Activated CD4-positive, alpha-beta T cell treated with anti-CD3 and anti-CD28 coated beads, Interleukin-2, amount 10 ng/mL, durations not matched to agents 24 days and 14 days (primary cell): ENCODE measurements around the gene ARAP3. TPM values are rescaled to one million over a fixed set of nuclear protein-coding genes. Genes with fewer than 3 reads are reported as not detected.
A peak's percentile ranks its signal among the peaks of the same experiment; 100 is the strongest.

Experiments
- DNase-seq: peaks from one replicate; pipeline ENCODE4 v3.0.0; 2022
- H3K27ac Mint-ChIP-seq: one replicate; pipeline ENCODE4 v1.8.0; 2022; ENCODE audit warnings: mild to moderate bottlenecking, mixed read lengths
- H3K27me3 Mint-ChIP-seq: one replicate; pipeline ENCODE4 v1.8.0; 2022; ENCODE audit warnings: mixed read lengths
- H3K36me3 Mint-ChIP-seq: one replicate; pipeline ENCODE4 v1.8.0; 2022; ENCODE audit warnings: low read depth, mild to moderate bottlenecking, mixed read lengths
- H3K4me1 Mint-ChIP-seq: one replicate; pipeline ENCODE4 v1.8.0; 2021; ENCODE audit warnings: mixed read lengths
- H3K4me3 Mint-ChIP-seq: one replicate; pipeline ENCODE4 v1.8.0; 2022; ENCODE audit warnings: mild to moderate bottlenecking, moderate library complexity, mixed read lengths
- H3K9me3 Mint-ChIP-seq: one replicate; pipeline ENCODE4 v1.8.0; 2021; ENCODE audit warnings: mixed read lengths
- intact Hi-C: fragments of 100-400 bp; cut with micrococcal nuclease; formaldehyde crosslinking; loops from one replicate; pipeline ENCODE4 v1.15.1; 2023
- total RNA-seq: library from RNA; stranded (reverse); gene quantifications from 2 replicates; pipeline ENCODE4 v1.2.3, GENCODE V29; 2022

Gene ARAP3
- total RNA-seq, 1 donor from 2014 or later: 10.9 TPM

DNA sequence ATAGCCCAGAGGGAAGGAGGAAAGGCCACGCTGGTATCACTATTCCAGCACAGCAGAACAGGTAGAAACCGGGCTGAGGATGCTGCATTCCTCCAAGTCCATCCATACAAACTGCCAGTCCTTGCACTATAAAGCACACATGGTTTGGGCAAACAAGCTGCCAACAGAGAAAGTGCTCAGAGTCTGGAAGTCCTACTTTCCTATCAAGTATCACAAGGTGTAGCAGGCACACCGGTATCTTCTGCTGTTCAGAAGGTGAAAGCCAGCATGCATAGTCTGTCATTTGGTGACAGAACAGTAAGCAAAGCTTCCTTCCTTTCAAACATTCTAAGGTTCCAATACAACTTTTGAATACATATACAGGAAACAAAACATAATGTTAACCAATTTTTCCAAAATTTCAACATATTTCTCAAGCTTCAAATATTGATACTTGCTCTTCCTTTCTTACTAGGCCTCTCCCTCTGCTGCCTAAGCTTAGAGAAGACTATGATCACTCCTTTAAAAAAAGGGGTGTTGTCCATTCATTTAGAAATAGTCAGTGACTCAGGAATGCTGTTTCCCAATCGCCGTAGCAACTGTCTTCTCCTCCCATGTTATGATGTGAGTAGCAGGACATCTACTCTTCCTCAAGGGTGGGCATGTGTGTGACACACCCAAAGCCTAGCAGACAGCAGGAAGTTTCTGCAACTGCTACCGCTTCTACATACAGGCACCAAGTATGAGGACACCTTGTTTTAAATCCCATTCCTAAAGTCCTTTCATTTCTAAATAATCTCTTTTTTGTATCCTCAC lies 77.9 kb downstream of the ARAP3 start:
- DNase-seq: peak; percentile 72
- peak overlapping the region; percentile 70 for H3K4me3 Mint-ChIP-seq
- no peaks in the 10 kb centered on the region for H3K9me3 Mint-ChIP-seq
- peak overlapping the region; percentile 77 for H3K27ac Mint-ChIP-seq
- peaks cover 71% of the 10 kb centered on the region for H3K4me1 Mint-ChIP-seq
- peaks cover 15% of the 10 kb centered on the region for H3K36me3 Mint-ChIP-seq
- intact Hi-C loops: no loop called here
- no peaks in the 10 kb centered on the region for H3K27me3 Mint-ChIP-seq

Other genes with a start within 250 kb of the ARAP3 start
- gene PCDHGC3, start 206.3 kb downstream of the ARAP3 start, total RNA-seq: 0.24 and 0.58 TPM in 2 replicates
- not detected in 2 replicates for gene PCDHGC4, start 197.2 kb downstream of the ARAP3 start, total RNA-seq
- gene PCDHGC5, start 193.1 kb downstream of the ARAP3 start, total RNA-seq: not detected in 2 replicates
- gene DIAPH1, start 63.2 kb downstream of the ARAP3 start, total RNA-seq: 225 and 232 TPM in 2 replicates
- gene HDAC3, start 45.4 kb downstream of the ARAP3 start, total RNA-seq: 88.1 and 92.3 TPM in 2 replicates
- 24.1 TPM in 2 replicates for gene RELL2, start 45.2 kb downstream of the ARAP3 start, total RNA-seq
- gene FCHSD1, start 30.8 kb downstream of the ARAP3 start, total RNA-seq: 33.1 and 34.5 TPM in 2 replicates
- 0.17 TPM in 1 of 2 replicates, not detected in the other for gene PCDH1, start 196.2 kb upstream of the ARAP3 start, total RNA-seq
- 66.7 and 72.0 TPM in 2 replicates for gene DELE1, start 241.6 kb upstream of the ARAP3 start, total RNA-seq